GM18519 (cell line): ENCODE data around the gene SRRM5.
"Not testable (repeated sequence)": the region's sequence is repeated elsewhere in the genome, so short reads cannot be mapped to it uniquely, and the experiment has no call there.

Experiments used
- ATAC-seq: cut with Tn5 transposase; IDR thresholded peaks from one replicate; pipeline ENCODE4 v1.9.1; 2021; ENCODE audit warnings: mild to moderate bottlenecking, moderate library complexity; ENCODE audit not compliant: unreplicated experiment, low FRiP score

SRRM5 gene

GRCh38 chr19:43611788-43612187, at the start of gene SRRM5:
Gene SRRM5 (plus strand): TSS chr19:43612088. CDS start chr19:43612122, 34 bp downstream.
- no peak for ATAC-seq

- ATAC-seq, result no peak
Measured at GRCh38 chr19:43562226-43562697, 49.6 kb upstream of the SRRM5 start.

GRCh38 chr19:43562698-43563241, 49.1 kb upstream of the SRRM5 start:
- peak; percentile 58 for ATAC-seq

GRCh38 chr19:43563816-43564457, 48.0 kb upstream of the SRRM5 start:
- ATAC-seq, result no peak

GRCh38 chr19:43564800-43565199, 47.1 kb upstream of the SRRM5 start:
- no peak for ATAC-seq

- no peak for ATAC-seq
Measured at GRCh38 chr19:43569657-43570056, 42.2 kb upstream of the SRRM5 start.

GRCh38 chr19:43570174-43570791, 41.6 kb upstream of the SRRM5 start:
- ATAC-seq, result no peak

- ATAC-seq, result no peak
Measured at GRCh38 chr19:43572171-43572588, 39.7 kb upstream of the SRRM5 start.

- no peak for ATAC-seq
Measured at GRCh38 chr19:43574424-43575155, 37.3 kb upstream of the SRRM5 start.

- peak; percentile 81 for ATAC-seq
Measured at GRCh38 chr19:43575156-43575950, 36.5 kb upstream of the SRRM5 start, which contains the start of the genes PINLYP and XRCC1. Gene PINLYP (plus strand): TSS chr19:43575801. CDS start chr19:43577192, 1,391 bp downstream. Gene XRCC1 (minus strand): TSS chr19:43575527. CDS start chr19:43575458, 69 bp downstream.

- no peak for ATAC-seq
Measured at GRCh38 chr19:43575955-43576878, 35.7 kb upstream of the SRRM5 start.

GRCh38 chr19:43578787-43579186, 33.1 kb upstream of the SRRM5 start:
- ATAC-seq, result no peak

- no peak for ATAC-seq
Measured at GRCh38 chr19:43581467-43581866, 30.4 kb upstream of the SRRM5 start.

GRCh38 chr19:43582495-43582894, 29.4 kb upstream of the SRRM5 start:
- ATAC-seq, result no peak

- no peak for ATAC-seq
Measured at GRCh38 chr19:43584484-43584883, 27.4 kb upstream of the SRRM5 start.

- no peak for ATAC-seq
Measured at GRCh38 chr19:43586346-43586745, 25.5 kb upstream of the SRRM5 start.

- not testable (repeated sequence) for ATAC-seq
Measured at GRCh38 chr19:43587029-43587428, 24.9 kb upstream of the SRRM5 start.

GRCh38 chr19:43589277-43589676, 22.6 kb upstream of the SRRM5 start:
- no peak for ATAC-seq

- no peak for ATAC-seq
Measured at GRCh38 chr19:43589678-43590077, 22.2 kb upstream of the SRRM5 start.
